Caco-2 (cell line): Measurements from ENCODE around the gene YPEL3. TPM values are rescaled to one million over a fixed set of nuclear protein-coding genes. Genes with fewer than 3 reads are reported as not detected.
A peak's percentile ranks its signal among the peaks of the same experiment; 100 is the strongest.

Experiments used
- BruUV-seq: library from RNA; stranded (reverse); fragments of 400-500 nt; replicated peaks from 2 replicates; lab custom pipeline; 2021; lab: Mats Ljungman, UMichigan
- CTCF ChIA-PET: fragments of 300-600 bp; sonication (Branson Sonifier 250); formaldehyde crosslinking; loops from one replicate; lab custom pipeline; 2022; ENCODE audit warnings: antibody characterized with exemption; lab: Charles Lee
- POLR2A ChIA-PET: fragments of 300-600 bp; sonication (Branson Sonifier 250); formaldehyde crosslinking; loops from one replicate; lab custom pipeline; 2022; ENCODE audit warnings: antibody characterized with exemption; lab: Charles Lee
- DNase-seq, 2 experiments: peaks; one replicate each; pipeline versions ENCODE4 v3.0.0 to v3.0.0-alpha.2; 2020 to 2022
- H3K27me3 ChIP-seq: replicated peaks from 2 replicates; pipeline ENCODE4 v1.6.0; 2011; ENCODE audit warnings: low read length; ENCODE audit not compliant: control insufficient read depth, insufficient read depth
- H3K36me3 ChIP-seq: 2 replicates; pipeline ENCODE4 v1.5.1; 2011; ENCODE audit warnings: low read length; ENCODE audit not compliant: control insufficient read depth, insufficient read depth
- H3K4me1 ChIP-seq: fragments of 250-450 bp; sonication (Bioruptor Pico); 2 replicates; pipeline ENCODE4 v1.5.1; 2020; ENCODE audit warnings: mild to moderate bottlenecking
- H3K4me3 ChIP-seq: 2 replicates; pipeline ENCODE4 v1.5.1; 2011; ENCODE audit warnings: low read depth, mild to moderate bottlenecking, control low read depth, low read length
- H3K9me3 ChIP-seq: fragments of 250-450 bp; sonication (Bioruptor Pico); 2 replicates; pipeline ENCODE4 v1.5.1; 2020; ENCODE audit warnings: mild to moderate bottlenecking, moderate library complexity
- H3K27ac Mint-ChIP-seq: one replicate; pipeline ENCODE4 v1.8.0; 2022; ENCODE audit warnings: mixed read lengths; ENCODE audit not compliant: unreplicated experiment
- H3K27me3 Mint-ChIP-seq: one replicate; pipeline ENCODE4 v1.8.0; 2022; ENCODE audit warnings: mixed read lengths; ENCODE audit not compliant: insufficient read depth, unreplicated experiment
- H3K36me3 Mint-ChIP-seq: one replicate; pipeline ENCODE4 v1.8.0; 2022; ENCODE audit warnings: mild to moderate bottlenecking, mixed read lengths; ENCODE audit not compliant: insufficient read depth, unreplicated experiment
- H3K4me1 Mint-ChIP-seq: one replicate; pipeline ENCODE4 v1.8.0; 2022; ENCODE audit warnings: low read depth, mixed read lengths; ENCODE audit not compliant: unreplicated experiment
- H3K4me3 Mint-ChIP-seq: one replicate; pipeline ENCODE4 v1.8.0; 2022; ENCODE audit warnings: mild to moderate bottlenecking, moderate library complexity, mixed read lengths; ENCODE audit not compliant: unreplicated experiment
- H3K9me3 Mint-ChIP-seq: one replicate; pipeline ENCODE4 v1.8.0; 2022; ENCODE audit warnings: mixed read lengths; ENCODE audit not compliant: unreplicated experiment
- CTCF ChIP-seq, 2 experiments: fragments of 200-600 bp in 1 of 2; IDR thresholded peaks; 1 replicate in 1 of 2; 2 replicates in 1 of 2; pipeline versions ENCODE4 v1.5.1 to v1.8.0; 2011 to 2022; ENCODE audit warnings: antibody characterized with exemption in 1 of 2, control low read depth in 1 of 2, inconsistent platforms in 1 of 2, low read depth in 1 of 2, low read length in 1 of 2, mild to moderate bottlenecking in 1 of 2, moderate library complexity in 1 of 2; ENCODE audit not compliant: insufficient read depth in 1 of 2, severe bottlenecking in 1 of 2, unreplicated experiment in 1 of 2
- intact Hi-C: fragments of 100-400 bp; cut with micrococcal nuclease; formaldehyde crosslinking; loops from one replicate; pipeline ENCODE4 v1.10.0; 2022; ENCODE audit not compliant: unreplicated experiment
- total RNA-seq: library from RNA; stranded (reverse); gene quantifications from 2 replicates; pipeline ENCODE4 v1.2.3, GENCODE V29; 2022

The YPEL3 gene
- total RNA-seq, 1 experiment from 2014 or later, result 26.3 TPM

GRCh38 chr16:30075503-30076275 lies 20.3 kb downstream of the YPEL3 start, which contains the start of gene PPP4C:
Gene PPP4C (plus strand): TSS chr16:30075994. CDS start chr16:30076378, 384 bp downstream.
- peak within 1 kb of the TSS; percentile 84 for H3K27ac Mint-ChIP-seq
- peak within 1 kb of the TSS; percentile 82 for H3K4me3 ChIP-seq
- no peaks in the 10 kb centered on the region for H3K9me3 ChIP-seq
- H3K4me3 Mint-ChIP-seq, result peak within 1 kb of the TSS; percentile 82
- H3K9me3 Mint-ChIP-seq, result no peaks in the 10 kb centered on the region
- POLR2A ChIA-PET, result interaction anchor here (0.9 to 1.3 kb wide), 3 partner anchors 10 to 260 kb away, joined by 5 read pairs; partner anchors contain the start of gene ALDOA
- BruUV-seq, result TSS peak; percentile 97
- H3K27me3 Mint-ChIP-seq, result no peaks in the 10 kb centered on the region
- CTCF ChIA-PET, result no interaction called here
- H3K4me1 ChIP-seq, result 0 out of 2 replicates have a peak, but pooled peaks cover 11% of the 10 kb centered on the region
- peaks cover 12% of the 10 kb centered on the region for H3K4me1 Mint-ChIP-seq
- TF ChIP-seq CTCF (IDR thresholded peaks at IDR 0.05; ENCODE audit: insufficient read depth in 1 of 2, low read depth in 1 of 2, low read length in 1 of 2, severe bottlenecking in 1 of 2, unreplicated experiment in 1 of 2), result no peak
- H3K36me3 Mint-ChIP-seq, result peaks cover 71% of the 10 kb centered on the region
- intact Hi-C loops, result no loop called here
- peak; percentile 85 to 89 for DNase-seq
- no peaks in the 10 kb centered on the region for H3K27me3 ChIP-seq
- H3K36me3 ChIP-seq, result peaks cover 11% of the 10 kb centered on the region

- CTCF ChIA-PET, result no interaction called here
- H3K36me3 Mint-ChIP-seq, result peaks cover 76% of the 10 kb centered on the region
- no peaks in the 10 kb centered on the region for H3K9me3 ChIP-seq
- no peak overlapping the region for H3K4me3 Mint-ChIP-seq
- H3K36me3 ChIP-seq, result peaks cover 15% of the 10 kb centered on the region
- DNase-seq, result no peak
- no peaks in the 10 kb centered on the region for H3K27me3 ChIP-seq
- no peak for TF ChIP-seq CTCF (IDR thresholded peaks at IDR 0.05; ENCODE audit: insufficient read depth in 1 of 2, low read depth in 1 of 2, low read length in 1 of 2, severe bottlenecking in 1 of 2, unreplicated experiment in 1 of 2)
- H3K4me1 ChIP-seq, result peaks cover 4% of the 10 kb centered on the region; the same call in 1 of the 2 replicates
- POLR2A ChIA-PET, result interaction anchor here (0.8 kb wide), 1 partner anchor 10 kb away, joined by 3 read pairs; no protein-coding TSS in a partner anchor
- no peak overlapping the region for H3K27ac Mint-ChIP-seq
- H3K9me3 Mint-ChIP-seq, result no peaks in the 10 kb centered on the region
- H3K4me1 Mint-ChIP-seq, result peaks cover 13% of the 10 kb centered on the region
- BruUV-seq, result no TSS peak
- no peaks in the 10 kb centered on the region for H3K27me3 Mint-ChIP-seq
- no peak overlapping the region for H3K4me3 ChIP-seq
- intact Hi-C loops, result no loop called here
Observed at GRCh38 chr16:30070490-30070889, 25.5 kb downstream of the YPEL3 start.

- TSS peak; percentile 3 for BruUV-seq
- Mint-ChIP-seq H3K4me3 (no peak overlapping the region), H3K9me3 (no peaks in the 10 kb centered on the region), H3K27ac (no peak overlapping the region), H3K4me1 (peaks cover 13% of the 10 kb centered on the region), H3K36me3 (peaks cover 79% of the 10 kb centered on the region), H3K27me3 (no peaks in the 10 kb centered on the region)
- no peak for TF ChIP-seq CTCF (IDR thresholded peaks at IDR 0.05; ENCODE audit: insufficient read depth in 1 of 2, low read depth in 1 of 2, low read length in 1 of 2, severe bottlenecking in 1 of 2, unreplicated experiment in 1 of 2)
- ChIA-PET POLR2A (interaction anchor here (0.8 kb wide), 1 partner anchor 11 kb away, joined by 3 read pairs; no protein-coding TSS in a partner anchor), CTCF (no interaction called here)
- no peaks in the 10 kb centered on the region for H3K27me3 ChIP-seq
- H3K4me1 ChIP-seq, result peaks cover 4% of the 10 kb centered on the region; the same call in 1 of the 2 replicates
- H3K36me3 ChIP-seq, result peaks cover 15% of the 10 kb centered on the region
- no peak for DNase-seq
- intact Hi-C loops, result loop anchor here (5.0 to 10.0 kb wide), 2 partner anchors 335 to 1098 kb away; partner anchors contain the start of genes SPNS1 and ZNF771
- H3K9me3 ChIP-seq, result no peaks in the 10 kb centered on the region
- H3K4me3 ChIP-seq, result no peak overlapping the region
Observed at GRCh38 chr16:30069611-30070462, 26.2 kb downstream of the YPEL3 start.
